GM23338 (cell line): ENCODE data around the gene YES1.

Source experiments
- CREB1 ChIP-seq: fragments of 250-450 bp; sonication (Bioruptor Pico); IDR thresholded peaks from 2 replicates; pipeline ENCODE4 v1.5.0; 2020; ENCODE audit warnings: low read depth, mild to moderate bottlenecking, moderate library complexity
- EZH2 ChIP-seq: fragments of 200-600 bp; sonication (generic); IDR thresholded peaks from one replicate; pipeline ENCODE4 v1.8.0; 2017; ENCODE audit warnings: antibody characterized with exemption, mild to moderate bottlenecking, low read depth; ENCODE audit not compliant: unreplicated experiment
- EZH2phosphoT487 ChIP-seq: fragments of 200-600 bp; sonication (generic); IDR thresholded peaks from one replicate; pipeline ENCODE4 v1.8.1; 2018; ENCODE audit warnings: antibody characterized with exemption; ENCODE audit not compliant: unreplicated experiment
- JUNB ChIP-seq: IDR thresholded peaks from one replicate; pipeline ENCODE4 v1.6.1; 2016; ENCODE audit warnings: antibody characterized with exemption; ENCODE audit not compliant: unreplicated experiment
- NANOG ChIP-seq: IDR thresholded peaks from 2 replicates; pipeline ENCODE4 v1.6.1; 2016; ENCODE audit warnings: antibody characterized with exemption, borderline replicate concordance
- POLR2AphosphoS5 ChIP-seq: IDR thresholded peaks from 2 replicates; pipeline ENCODE4 v1.6.1; 2016; ENCODE audit warnings: antibody characterized with exemption, low read depth
- REST ChIP-seq: IDR thresholded peaks from one replicate; pipeline ENCODE4 v1.6.1; 2018; ENCODE audit warnings: antibody characterized with exemption; ENCODE audit not compliant: unreplicated experiment
- STAT1 ChIP-seq: IDR thresholded peaks from one replicate; pipeline ENCODE4 v1.6.1; 2016; ENCODE audit warnings: antibody characterized with exemption; ENCODE audit not compliant: unreplicated experiment
- ZNF114 ChIP-seq: fragments of 250-450 bp; sonication (Bioruptor Pico); IDR thresholded peaks from 2 replicates; pipeline ENCODE4 v1.5.0; 2020; ENCODE audit warnings: mild to moderate bottlenecking, moderate library complexity
- ZNF331 ChIP-seq: fragments of 250-450 bp; sonication (Bioruptor Pico); IDR thresholded peaks from 2 replicates; pipeline ENCODE4 v1.5.0; 2020; ENCODE audit warnings: low read depth, mild to moderate bottlenecking, moderate library complexity
- TF ChIP-seq, protein P1 (sequence below), 2 experiments: fragments of 200-600 bp in 1 of 2; sonication (generic) in 1 of 2; conservative IDR thresholded peaks; 2 replicates each; pipeline versions ENCODE4 v1.5.1 to v1.6.1; 2016 to 2017; ENCODE audit warnings: antibody characterized with exemption in 2 of 2, low read depth in 2 of 2, mild to moderate bottlenecking in 2 of 2, moderate library complexity in 1 of 2
- TF ChIP-seq, protein P2 (sequence below): IDR thresholded peaks from 2 replicates; pipeline ENCODE4 v1.6.1; 2016; ENCODE audit warnings: antibody characterized with exemption

GRCh38 chr18:706405-706804 is 105.6 kb downstream of the YES1 start:
- TF ChIP-seq, protein P1, sequence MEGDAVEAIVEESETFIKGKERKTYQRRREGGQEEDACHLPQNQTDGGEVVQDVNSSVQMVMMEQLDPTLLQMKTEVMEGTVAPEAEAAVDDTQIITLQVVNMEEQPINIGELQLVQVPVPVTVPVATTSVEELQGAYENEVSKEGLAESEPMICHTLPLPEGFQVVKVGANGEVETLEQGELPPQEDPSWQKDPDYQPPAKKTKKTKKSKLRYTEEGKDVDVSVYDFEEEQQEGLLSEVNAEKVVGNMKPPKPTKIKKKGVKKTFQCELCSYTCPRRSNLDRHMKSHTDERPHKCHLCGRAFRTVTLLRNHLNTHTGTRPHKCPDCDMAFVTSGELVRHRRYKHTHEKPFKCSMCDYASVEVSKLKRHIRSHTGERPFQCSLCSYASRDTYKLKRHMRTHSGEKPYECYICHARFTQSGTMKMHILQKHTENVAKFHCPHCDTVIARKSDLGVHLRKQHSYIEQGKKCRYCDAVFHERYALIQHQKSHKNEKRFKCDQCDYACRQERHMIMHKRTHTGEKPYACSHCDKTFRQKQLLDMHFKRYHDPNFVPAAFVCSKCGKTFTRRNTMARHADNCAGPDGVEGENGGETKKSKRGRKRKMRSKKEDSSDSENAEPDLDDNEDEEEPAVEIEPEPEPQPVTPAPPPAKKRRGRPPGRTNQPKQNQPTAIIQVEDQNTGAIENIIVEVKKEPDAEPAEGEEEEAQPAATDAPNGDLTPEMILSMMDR (conservative IDR thresholded peaks at IDR 0.05; ENCODE audit: low read depth in 2 of 2) = no peak
- TF ChIP-seq EZH2phosphoT487 (no peak), POLR2AphosphoS5 (no peak), EZH2 (no peak), REST (no peak), ZNF331 (CRISPR knock-in tag) (no peak), ZNF114 (no peak), STAT1 (no peak), JUNB (no peak), CREB1 (CRISPR knock-in tag) (no peak), NANOG (no peak)
- TF ChIP-seq, protein P2, sequence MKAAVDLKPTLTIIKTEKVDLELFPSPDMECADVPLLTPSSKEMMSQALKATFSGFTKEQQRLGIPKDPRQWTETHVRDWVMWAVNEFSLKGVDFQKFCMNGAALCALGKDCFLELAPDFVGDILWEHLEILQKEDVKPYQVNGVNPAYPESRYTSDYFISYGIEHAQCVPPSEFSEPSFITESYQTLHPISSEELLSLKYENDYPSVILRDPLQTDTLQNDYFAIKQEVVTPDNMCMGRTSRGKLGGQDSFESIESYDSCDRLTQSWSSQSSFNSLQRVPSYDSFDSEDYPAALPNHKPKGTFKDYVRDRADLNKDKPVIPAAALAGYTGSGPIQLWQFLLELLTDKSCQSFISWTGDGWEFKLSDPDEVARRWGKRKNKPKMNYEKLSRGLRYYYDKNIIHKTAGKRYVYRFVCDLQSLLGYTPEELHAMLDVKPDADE = no peak
